ENCODE data around the gene ARHGAP33.

Gene ARHGAP33

DNA sequence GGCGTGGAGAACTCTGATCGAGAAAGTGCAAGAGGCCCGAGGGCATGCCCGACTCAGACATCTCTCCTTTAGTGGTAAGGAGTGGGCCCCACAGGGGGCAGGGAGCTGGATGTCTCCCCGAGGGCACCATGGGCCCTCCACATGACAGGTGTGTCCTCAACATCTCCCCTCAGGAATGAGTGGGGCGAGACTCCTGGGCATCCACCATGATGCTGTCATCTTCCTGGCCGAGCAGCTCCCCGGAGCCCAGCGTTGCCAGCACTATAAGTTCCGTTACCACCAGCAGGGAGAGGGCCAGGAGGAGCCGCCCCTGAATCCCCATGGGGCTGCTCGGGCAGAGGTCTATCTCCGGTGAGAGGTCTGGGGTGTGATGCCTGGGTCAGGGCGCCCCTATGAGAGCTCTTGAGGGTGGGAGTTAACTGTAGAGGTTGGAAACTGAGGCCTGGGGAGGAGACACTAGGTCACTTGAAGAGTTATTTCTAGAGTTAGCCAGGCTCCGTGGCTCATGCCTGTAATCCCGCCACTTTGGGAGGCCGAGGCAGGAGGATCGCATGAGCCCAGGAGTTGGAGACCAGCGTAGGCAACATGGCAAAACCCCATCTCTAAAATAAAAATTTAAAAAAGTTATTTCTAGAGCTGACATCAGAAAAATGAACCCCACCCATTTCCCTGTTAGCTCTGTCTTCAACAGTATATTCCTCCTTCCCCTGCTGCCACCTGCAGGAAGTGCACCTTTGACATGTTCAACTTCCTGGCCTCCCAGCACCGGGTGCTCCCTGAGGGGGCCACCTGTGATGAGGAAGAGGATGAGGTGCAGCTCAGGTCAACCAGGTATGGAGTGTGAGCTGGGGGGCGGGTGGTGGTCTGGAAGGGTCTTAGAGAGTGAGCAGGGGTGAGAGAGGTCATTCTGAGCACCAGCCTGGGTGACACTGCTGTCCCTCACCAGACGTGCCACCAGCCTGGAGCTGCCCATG, 38.2 kb upstream of the ARHGAP33 start:
- TF ChIP-seq, protein P1, sequence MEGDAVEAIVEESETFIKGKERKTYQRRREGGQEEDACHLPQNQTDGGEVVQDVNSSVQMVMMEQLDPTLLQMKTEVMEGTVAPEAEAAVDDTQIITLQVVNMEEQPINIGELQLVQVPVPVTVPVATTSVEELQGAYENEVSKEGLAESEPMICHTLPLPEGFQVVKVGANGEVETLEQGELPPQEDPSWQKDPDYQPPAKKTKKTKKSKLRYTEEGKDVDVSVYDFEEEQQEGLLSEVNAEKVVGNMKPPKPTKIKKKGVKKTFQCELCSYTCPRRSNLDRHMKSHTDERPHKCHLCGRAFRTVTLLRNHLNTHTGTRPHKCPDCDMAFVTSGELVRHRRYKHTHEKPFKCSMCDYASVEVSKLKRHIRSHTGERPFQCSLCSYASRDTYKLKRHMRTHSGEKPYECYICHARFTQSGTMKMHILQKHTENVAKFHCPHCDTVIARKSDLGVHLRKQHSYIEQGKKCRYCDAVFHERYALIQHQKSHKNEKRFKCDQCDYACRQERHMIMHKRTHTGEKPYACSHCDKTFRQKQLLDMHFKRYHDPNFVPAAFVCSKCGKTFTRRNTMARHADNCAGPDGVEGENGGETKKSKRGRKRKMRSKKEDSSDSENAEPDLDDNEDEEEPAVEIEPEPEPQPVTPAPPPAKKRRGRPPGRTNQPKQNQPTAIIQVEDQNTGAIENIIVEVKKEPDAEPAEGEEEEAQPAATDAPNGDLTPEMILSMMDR (IDR thresholded peaks at IDR 0.05; ENCODE audit: borderline replicate concordance, insufficient read depth, low read depth, low read length) = no peak; the same call in 1 of the 2 replicates
- H3K4me3 ChIP-seq (ENCODE audit: low read depth, low read length) = no peak overlapping the region

DNA sequence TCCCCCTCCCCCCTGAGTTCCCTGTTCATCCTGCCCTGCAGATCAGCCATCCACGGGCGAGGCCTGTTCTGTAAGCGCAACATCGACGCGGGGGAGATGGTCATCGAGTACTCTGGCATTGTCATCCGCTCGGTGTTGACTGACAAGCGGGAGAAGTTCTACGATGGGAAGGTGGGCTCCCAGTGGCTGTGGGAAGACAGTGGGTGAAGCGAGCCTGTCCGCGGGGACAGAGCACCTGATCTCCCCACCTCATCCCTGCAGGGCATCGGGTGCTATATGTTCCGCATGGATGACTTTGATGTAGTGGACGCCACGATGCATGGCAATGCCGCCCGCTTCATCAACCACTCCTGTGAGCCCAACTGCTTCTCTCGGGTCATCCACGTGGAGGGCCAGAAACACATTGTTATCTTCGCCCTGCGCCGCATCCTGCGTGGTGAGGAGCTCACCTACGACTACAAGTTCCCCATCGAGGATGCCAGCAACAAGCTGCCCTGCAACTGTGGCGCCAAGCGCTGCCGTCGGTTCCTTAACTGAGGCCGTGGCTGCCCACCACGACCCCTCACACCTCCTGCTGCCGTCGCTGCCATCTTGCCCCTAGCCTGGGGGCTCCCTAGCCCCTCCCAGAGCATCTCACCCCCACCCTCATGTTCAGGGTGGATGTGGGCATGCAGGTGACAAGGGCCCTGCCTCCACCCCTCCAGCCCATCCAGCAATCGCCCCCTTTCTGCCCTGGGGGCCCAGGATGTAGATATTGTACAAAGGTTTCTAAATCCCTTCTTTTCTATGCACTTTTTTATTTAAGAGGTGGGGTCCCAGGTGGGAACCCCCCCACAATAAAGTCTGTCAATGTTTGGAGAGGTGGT, 37.1 kb upstream of the ARHGAP33 start:
- H3K4me3 ChIP-seq (ENCODE audit: low read depth, low read length) = no peak overlapping the region
- TF ChIP-seq, protein P1 (IDR thresholded peaks at IDR 0.05; ENCODE audit: borderline replicate concordance, insufficient read depth, low read depth, low read length) = no peak

DNA sequence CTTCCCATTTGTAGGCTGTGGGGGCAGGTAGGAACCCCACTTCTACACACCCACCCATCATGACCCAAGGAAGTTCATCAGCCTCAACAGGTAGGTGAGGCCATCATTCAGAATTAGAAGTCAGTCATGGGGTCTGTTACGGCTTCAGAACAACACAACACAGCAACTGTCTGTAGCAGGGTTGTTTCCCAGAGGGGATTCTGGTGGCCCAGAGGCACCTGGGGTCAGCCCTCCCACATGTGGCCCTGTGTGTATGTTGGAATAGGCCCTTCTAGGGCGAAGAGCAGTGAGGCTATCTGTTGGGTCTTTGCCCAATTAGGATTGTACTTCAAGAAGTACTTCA, 36.5 kb upstream of the ARHGAP33 start:
- TF ChIP-seq, protein P1 (IDR thresholded peaks at IDR 0.05; ENCODE audit: borderline replicate concordance, insufficient read depth, low read depth, low read length) = no peak
- H3K4me3 ChIP-seq (ENCODE audit: low read depth, low read length) = no peak overlapping the region

DNA sequence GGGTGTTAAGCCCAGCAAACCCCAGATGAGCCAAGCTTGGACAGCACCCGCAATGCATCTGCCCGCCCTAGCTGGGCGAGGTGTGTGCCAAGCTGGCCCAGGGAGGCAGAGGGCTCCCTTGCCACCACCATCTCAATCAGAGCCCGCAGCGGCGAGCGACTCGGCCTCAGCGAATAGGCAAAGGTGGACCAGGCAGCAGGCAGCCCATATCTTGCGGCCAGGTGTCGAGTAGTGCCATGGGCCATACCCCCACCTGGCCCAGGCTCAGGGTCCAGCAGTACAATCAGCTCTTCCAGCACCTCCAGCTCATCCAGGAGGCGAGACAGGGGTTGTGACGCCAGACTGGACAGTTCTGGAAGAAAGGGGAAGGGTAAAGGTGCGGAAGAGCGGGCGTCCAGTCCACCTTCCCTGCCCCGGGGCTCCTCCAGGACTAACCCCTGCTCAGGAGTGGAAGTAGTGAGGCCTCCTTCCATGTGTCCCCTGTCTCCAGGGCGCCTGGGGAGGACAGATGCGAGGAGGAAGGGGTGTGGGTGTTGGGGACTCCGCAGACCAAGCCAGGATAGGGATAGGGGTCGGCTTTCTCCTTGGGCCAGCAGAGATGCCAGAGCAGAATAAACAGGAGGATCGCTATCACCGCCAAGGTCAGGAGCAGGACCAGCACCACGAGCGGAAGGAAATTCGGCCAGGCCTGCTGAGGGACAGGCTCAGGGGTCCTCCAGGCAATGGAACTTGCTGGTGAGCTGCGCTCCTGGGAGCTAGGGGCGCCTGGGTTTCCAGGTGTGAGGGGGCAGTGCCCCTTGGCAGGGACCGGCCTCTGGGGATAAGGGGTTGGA, 35.9 kb upstream of the ARHGAP33 start:
- TF ChIP-seq, protein P1 (IDR thresholded peaks at IDR 0.05; ENCODE audit: borderline replicate concordance, insufficient read depth, low read depth, low read length) = no peak

DNA sequence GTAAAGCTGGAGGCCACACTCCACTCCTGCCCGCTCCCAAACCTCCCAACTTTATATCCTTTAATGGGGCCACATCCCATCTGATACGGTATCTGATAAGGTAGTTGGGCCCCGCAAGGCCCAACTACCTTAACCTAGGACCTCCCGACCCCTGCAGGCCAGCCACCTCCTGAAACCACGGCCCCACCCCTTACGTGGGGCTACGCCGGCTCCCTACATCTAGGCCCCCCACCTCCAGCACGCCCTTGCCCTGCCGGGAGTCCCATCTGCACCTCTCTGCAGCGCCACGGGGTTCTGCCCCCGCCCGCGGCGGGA, 35.3 kb upstream of the ARHGAP33 start:
- TF ChIP-seq, protein P1 (IDR thresholded peaks at IDR 0.05; ENCODE audit: borderline replicate concordance, insufficient read depth, low read depth, low read length) = no peak
- peak overlapping the region; percentile 72 for H3K4me3 ChIP-seq (ENCODE audit: low read depth, low read length)

More for the DNA sequence above, 35.9 kb upstream of the ARHGAP33 start:
- H3K4me3 ChIP-seq (ENCODE audit: low read depth, low read length) = peak overlapping the region; percentile 72

DNA sequence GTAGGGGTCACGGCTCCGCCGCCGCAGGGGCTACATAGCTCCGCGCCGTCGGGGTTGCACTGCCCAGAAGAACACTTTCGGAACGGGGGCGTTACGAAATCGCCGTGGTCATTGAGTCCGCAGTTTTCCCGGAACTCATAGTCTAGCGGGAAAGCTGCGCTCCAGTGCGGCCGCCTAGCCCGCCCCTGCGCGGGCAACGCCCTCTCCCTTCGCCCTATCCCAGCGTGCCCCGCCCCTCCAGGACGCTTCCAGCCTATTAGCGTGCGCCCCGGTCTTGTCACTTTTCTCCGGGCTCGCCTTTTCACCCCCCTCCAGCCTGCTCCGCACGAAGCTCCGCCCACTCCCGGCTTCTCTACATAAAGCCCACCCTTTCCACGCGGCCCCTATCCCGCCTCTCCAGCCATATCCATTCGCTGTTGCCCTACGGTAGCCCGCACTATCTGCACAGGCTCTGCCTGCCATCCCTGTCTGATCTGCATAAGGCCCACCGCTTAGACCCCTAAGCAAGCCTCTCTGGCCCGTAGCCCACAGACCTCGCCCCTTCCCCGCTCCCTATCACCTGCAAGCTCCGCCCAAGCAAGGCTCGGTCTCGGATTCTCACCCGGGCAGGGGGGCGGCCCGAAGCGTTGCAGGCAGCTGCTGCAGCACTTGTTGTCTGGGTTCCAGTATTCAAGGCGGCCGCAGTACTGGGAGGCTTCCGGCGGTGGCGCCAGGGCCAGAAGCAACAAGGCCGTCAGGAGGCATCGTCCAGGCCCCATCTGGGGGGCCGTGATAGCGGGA, 34.8 kb upstream of the ARHGAP33 start:
- TF ChIP-seq, protein P1 (IDR thresholded peaks at IDR 0.05; ENCODE audit: borderline replicate concordance, insufficient read depth, low read depth, low read length) = peak; percentile 35; the same call in 1 of the 2 replicates
- H3K4me3 ChIP-seq (ENCODE audit: low read depth, low read length) = peak overlapping the region; percentile 72

Measured in GM12875 (cell line).